NCI-H345 treated with DMSO at 0.1 percent for 48 hours (cell line): ENCODE measurements around the gene XIRP1.
"Not testable (repeated sequence)": the region's sequence is repeated elsewhere in the genome, so short reads cannot be mapped to it uniquely, and the experiment has no call there.

Experiments used
- DNase-seq: peaks from one replicate; lab custom pipeline; 2025; ENCODE audit not compliant: unreplicated experiment; lab: John Stamatoyannopoulos, UW

XIRP1 gene

GRCh38 chr3:39192490-39193092 is at the start of gene XIRP1:
TSS of gene XIRP1 (minus strand) at chr3:39192595. CDS start at chr3:39189445, 3,150 bp downstream.
- no peak for DNase-seq

GRCh38 chr3:39241561-39241960 is 49.2 kb upstream of the XIRP1 start:
- DNase-seq = no peak

- no peak for DNase-seq
Observed at GRCh38 chr3:39237027-39237426, 44.6 kb upstream of the XIRP1 start.

GRCh38 chr3:39234651-39235050 is 42.3 kb upstream of the XIRP1 start:
- no peak for DNase-seq

- no peak for DNase-seq
Observed at GRCh38 chr3:39232859-39233258, 40.5 kb upstream of the XIRP1 start.

GRCh38 chr3:39230453-39230852 is 38.1 kb upstream of the XIRP1 start:
- no peak for DNase-seq

GRCh38 chr3:39228496-39228895 is 36.1 kb upstream of the XIRP1 start:
- no peak for DNase-seq

- not testable (repeated sequence) for DNase-seq
Observed at GRCh38 chr3:39227596-39227995, 35.2 kb upstream of the XIRP1 start.

- no peak for DNase-seq
Observed at GRCh38 chr3:39226106-39226741, 33.8 kb upstream of the XIRP1 start.

- DNase-seq = no peak
Observed at GRCh38 chr3:39224288-39224687, 31.9 kb upstream of the XIRP1 start.

GRCh38 chr3:39222939-39223338 is 30.5 kb upstream of the XIRP1 start:
- no peak for DNase-seq

- no peak for DNase-seq
Observed at GRCh38 chr3:39222462-39222861, 30.1 kb upstream of the XIRP1 start.

- DNase-seq = no peak
Observed at GRCh38 chr3:39221141-39221530, 28.7 kb upstream of the XIRP1 start.

GRCh38 chr3:39220407-39221140 is 28.2 kb upstream of the XIRP1 start:
- DNase-seq = no peak

GRCh38 chr3:39219702-39220101 is 27.3 kb upstream of the XIRP1 start:
- DNase-seq = no peak

GRCh38 chr3:39216176-39216790 is 23.9 kb upstream of the XIRP1 start:
- no peak for DNase-seq

GRCh38 chr3:39213613-39214012 is 21.2 kb upstream of the XIRP1 start:
- DNase-seq = no peak

- DNase-seq = no peak
Observed at GRCh38 chr3:39212665-39213064, 20.3 kb upstream of the XIRP1 start.

- DNase-seq = no peak
Observed at GRCh38 chr3:39211332-39212130, 19.1 kb upstream of the XIRP1 start.

GRCh38 chr3:39210078-39210477 is 17.7 kb upstream of the XIRP1 start:
- no peak for DNase-seq

GRCh38 chr3:39209329-39209970 is 17.1 kb upstream of the XIRP1 start:
- DNase-seq = no peak
